Measurements from ENCODE around the gene GRIA1.

GRCh38 chr5:153467546-153467945 lies 22.9 kb upstream of the GRIA1 start:
- TF ChIP-seq CTCF (IDR thresholded peaks at IDR 0.05) = no peak
- TF ChIP-seq POLR2A (IDR thresholded peaks at IDR 0.05; ENCODE audit: low read depth) = no peak
- no peak for TF ChIP-seq POLR2AphosphoS5 (IDR thresholded peaks at IDR 0.05)
- TF ChIP-seq EP300 (IDR thresholded peaks at IDR 0.05) = no peak
